Lung (tissue), 12 donors: ENCODE results near the gene MAPKBP1. TPM values are rescaled to one million over a fixed set of nuclear protein-coding genes. Genes with fewer than 3 reads are reported as not detected.

ENCODE experiments used
- ATAC-seq: fragments of 200-7000 bp; cut with Tn5 transposase; one replicate; pipeline ENCODE4 v1.9.1; 2020; ENCODE audit warnings: moderate number of reproducible peaks; ENCODE audit not compliant: insufficient read depth, low FRiP score
- DNase-seq, 3 donors: peaks; one replicate each; pipeline ENCODE4 v3.0.0-alpha.2; 2013 to 2017
- H3K27ac ChIP-seq, 2 donors: one replicate each; pipeline ENCODE4 v1.5.1; 2013; ENCODE audit warnings: mild to moderate bottlenecking in 2 of 2, moderate library complexity in 2 of 2, control low read depth in 1 of 2, inconsistent platforms in 1 of 2, low read depth in 1 of 2, low read length in 1 of 2
- H3K27me3 ChIP-seq, 3 donors: one replicate each; pipeline ENCODE4 v1.5.1; 2013; ENCODE audit warnings: low read length in 2 of 3; ENCODE audit not compliant: control insufficient read depth in 3 of 3, insufficient read depth in 3 of 3
- H3K36me3 ChIP-seq, 4 donors: one replicate each; pipeline ENCODE4 v1.5.1; 2013; ENCODE audit warnings: low read length in 4 of 4, mild to moderate bottlenecking in 1 of 4, moderate library complexity in 1 of 4; ENCODE audit not compliant: control insufficient read depth in 4 of 4, insufficient read depth in 4 of 4
- H3K4me1 ChIP-seq, 5 donors: one replicate each; pipeline ENCODE4 v1.5.1; 2013; ENCODE audit warnings: low read length in 5 of 5, mild to moderate bottlenecking in 2 of 5, moderate library complexity in 1 of 5; ENCODE audit not compliant: control insufficient read depth in 5 of 5, insufficient read depth in 5 of 5
- H3K4me3 ChIP-seq: one replicate; pipeline ENCODE4 v1.5.1; 2013; ENCODE audit warnings: mild to moderate bottlenecking, control low read depth, moderate library complexity
- H3K9ac ChIP-seq, 2 donors: one replicate each; pipeline ENCODE4 v1.5.1; 2013; ENCODE audit warnings: low read length in 2 of 2, control low read depth in 1 of 2; ENCODE audit not compliant: insufficient read depth in 1 of 2
- H3K9me3 ChIP-seq, 4 donors: one replicate each; pipeline ENCODE4 v1.5.1; 2013; ENCODE audit warnings: low read length in 3 of 4, mild to moderate bottlenecking in 1 of 4, moderate library complexity in 1 of 4; ENCODE audit not compliant: control insufficient read depth in 4 of 4, insufficient read depth in 3 of 4
- WGBS, 2 donors: extraction: QIAGEN DNeasy Blood & Tissue Kit; methylation state at CpG; one replicate each; pipeline ENCODE4 v1.1.7; 2013; 5-methylcytosine and 5-hydroxymethylcytosine counted together
- polyA plus RNA-seq, 2 donors: library from polyadenylated mRNA; stranded (reverse); fragments of 200-250 nt; gene quantifications; one replicate each; pipeline ENCODE4 v1.2.1, GENCODE V29; 2013
- total RNA-seq, 2 donors: library from RNA; depleted of rRNA in 1 of 2; stranded (reverse); fragments of >200 nt in 1 of 2; gene quantifications; one replicate each; pipeline ENCODE4 v1.2.1, GENCODE V29; 2014 to 2021
- TF ChIP-seq, protein P1 (sequence below): IDR thresholded peaks from 2 replicates; pipeline ENCODE4 v1.5.1; 2012; ENCODE audit warnings: mild to moderate bottlenecking; ENCODE audit errors: control extremely low read depth, extremely low read depth
- donor health status: control.
- donor health status: control.
- donor health status: Bipolar disorder and iron deficiency.
- donor health status: healthy.
- donor health status: DM: yes; HTN: yes; CAD: no.

Gene MAPKBP1
- total and polyA plus RNA-seq, 4 donors, result 7.2 to 25.7 (median 16.4) TPM

DNA sequence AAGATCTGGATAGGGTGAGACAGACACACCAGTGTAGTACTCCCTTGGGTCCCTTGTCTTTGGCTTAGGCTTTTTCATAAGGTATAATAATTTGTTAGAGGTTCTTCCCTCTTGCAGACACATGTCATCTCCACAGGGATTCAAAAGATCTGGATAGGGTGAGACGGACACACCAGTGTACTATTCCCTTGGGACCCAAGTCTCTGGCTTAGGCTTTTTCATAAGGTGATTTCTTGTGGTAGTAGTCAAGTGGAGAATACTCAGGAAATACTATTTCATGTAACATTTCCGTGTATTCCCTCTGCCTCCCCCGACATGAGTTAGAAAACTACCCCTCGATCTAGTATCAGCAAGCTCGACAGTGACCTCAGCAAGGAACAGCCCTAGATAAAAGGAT is 954 bp upstream of the MAPKBP1 start:
- Histone ChIP-seq H3K9ac (peak overlapping the region in 1 of 2 donors; percentile 83), H3K9me3 (no peaks in the 10 kb centered on the region), H3K36me3 (peaks cover 0 to 3% (median 0%) of the 10 kb centered on the region in 4 donors), H3K4me3 (no peak overlapping the region), H3K27me3 (no peaks in the 10 kb centered on the region), H3K27ac (peak overlapping the region; percentile 68 to 78), H3K4me1 (peaks cover 5 to 36% (median 22%) of the 10 kb centered on the region in 5 donors)
- TF ChIP-seq, protein P1, sequence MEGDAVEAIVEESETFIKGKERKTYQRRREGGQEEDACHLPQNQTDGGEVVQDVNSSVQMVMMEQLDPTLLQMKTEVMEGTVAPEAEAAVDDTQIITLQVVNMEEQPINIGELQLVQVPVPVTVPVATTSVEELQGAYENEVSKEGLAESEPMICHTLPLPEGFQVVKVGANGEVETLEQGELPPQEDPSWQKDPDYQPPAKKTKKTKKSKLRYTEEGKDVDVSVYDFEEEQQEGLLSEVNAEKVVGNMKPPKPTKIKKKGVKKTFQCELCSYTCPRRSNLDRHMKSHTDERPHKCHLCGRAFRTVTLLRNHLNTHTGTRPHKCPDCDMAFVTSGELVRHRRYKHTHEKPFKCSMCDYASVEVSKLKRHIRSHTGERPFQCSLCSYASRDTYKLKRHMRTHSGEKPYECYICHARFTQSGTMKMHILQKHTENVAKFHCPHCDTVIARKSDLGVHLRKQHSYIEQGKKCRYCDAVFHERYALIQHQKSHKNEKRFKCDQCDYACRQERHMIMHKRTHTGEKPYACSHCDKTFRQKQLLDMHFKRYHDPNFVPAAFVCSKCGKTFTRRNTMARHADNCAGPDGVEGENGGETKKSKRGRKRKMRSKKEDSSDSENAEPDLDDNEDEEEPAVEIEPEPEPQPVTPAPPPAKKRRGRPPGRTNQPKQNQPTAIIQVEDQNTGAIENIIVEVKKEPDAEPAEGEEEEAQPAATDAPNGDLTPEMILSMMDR, result no peak
- no peak for ATAC-seq
- WGBS, 2 donors, result 20 to 31% methylated on average over 5 of the region's 5 CpGs
- DNase-seq, result no peak

GRCh38 chr15:41773729-41774061 is 589 bp upstream of the MAPKBP1 start:
- 2 to 8% methylated on average over 7 of the region's 7 CpGs for WGBS, 2 donors
- peak overlapping the region in 1 of 2 donors; percentile 83 for H3K9ac ChIP-seq
- no peak for DNase-seq
- H3K9me3 ChIP-seq, result no peaks in the 10 kb centered on the region
- no peaks in the 10 kb centered on the region for H3K27me3 ChIP-seq
- H3K4me3 ChIP-seq, result no peak overlapping the region
- H3K27ac ChIP-seq, result peak overlapping the region; percentile 68 to 78
- H3K4me1 ChIP-seq, result peaks cover 7 to 36% (median 22%) of the 10 kb centered on the region in 5 donors
- no peak for ATAC-seq
- TF ChIP-seq, protein P1, result no peak
- H3K36me3 ChIP-seq, result peaks cover 0 to 3% (median 0%) of the 10 kb centered on the region in 4 donors

GRCh38 chr15:41774882-41775417 is 666 bp downstream of the MAPKBP1 start:
- Histone ChIP-seq H3K9me3 (no peaks in the 10 kb centered on the region), H3K4me3 (peak overlapping the region; percentile 85), H3K36me3 (peaks cover 0 to 2% (median 0%) of the 10 kb centered on the region in 4 donors), H3K9ac (peak overlapping the region; percentile 84 to 85), H3K27me3 (no peaks in the 10 kb centered on the region), H3K27ac (peak overlapping the region; percentile 68 to 78), H3K4me1 (peaks cover 9 to 38% (median 26%) of the 10 kb centered on the region in 5 donors)
- ATAC-seq (no peak), DNase-seq (no peak)
- WGBS, 2 donors, result 8 to 16% methylated on average over 19 of the region's 19 CpGs
- TF ChIP-seq, protein P1, result no peak

GRCh38 chr15:41775651-41776050 is 1.4 kb downstream of the MAPKBP1 start:
- WGBS, 2 donors, result 53 to 56% methylated on average over 2 of the region's 2 CpGs
- no peak for DNase-seq
- no peaks in the 10 kb centered on the region for H3K36me3 ChIP-seq
- no peaks in the 10 kb centered on the region for H3K9me3 ChIP-seq
- H3K4me3 ChIP-seq, result no peak overlapping the region
- ATAC-seq, result no peak
- H3K4me1 ChIP-seq, result peaks cover 9 to 44% (median 33%) of the 10 kb centered on the region in 5 donors
- TF ChIP-seq, protein P1, result no peak
- H3K27ac ChIP-seq, result no peak overlapping the region
- no peak overlapping the region for H3K9ac ChIP-seq
- no peaks in the 10 kb centered on the region for H3K27me3 ChIP-seq
